ENCODE data around the gene KCNAB1. TPM values are rescaled to one million over a fixed set of nuclear protein-coding genes. Genes with fewer than 3 reads are reported as not detected.
"Not testable (repeated sequence)": the region's sequence is repeated elsewhere in the genome, so short reads cannot be mapped to it uniquely, and the experiment has no call there.

KCNAB1 gene
- total and polyA plus RNA-seq, 10 of the 15 experiments (the other 5 are each of a cell fraction or from before 2014, with no cell fraction given): 0.11 to 0.69 (median 0.43) TPM; not detected in 6

DNA sequence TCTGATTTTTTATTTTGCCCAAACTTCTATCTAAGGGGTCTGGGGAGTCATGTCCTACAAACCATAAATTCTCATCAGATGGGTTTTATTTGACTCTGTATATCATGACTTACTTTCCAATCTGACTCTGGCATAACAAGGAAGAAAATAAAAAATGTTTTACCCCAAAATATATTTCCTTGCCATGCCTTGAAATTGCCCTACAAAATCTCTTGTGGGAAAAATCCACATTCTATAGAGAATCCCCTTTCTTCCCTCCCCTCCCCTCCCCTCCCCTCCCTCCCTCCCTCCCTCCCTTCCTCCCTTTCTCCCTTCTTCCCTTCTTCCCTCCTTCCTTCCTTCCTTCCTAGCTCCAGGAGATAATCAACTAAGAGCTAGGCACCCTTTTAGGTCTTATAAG, 110.8 kb downstream of the KCNAB1 start:
- H3K27me3 ChIP-seq (replicated peaks in 1 of 2; ENCODE audit: control insufficient read depth in 2 of 2, insufficient read depth in 2 of 2, low read length in 1 of 2); intact Hi-C loops (cut with micrococcal nuclease; ENCODE audit: unreplicated experiment); RAD21 ChIA-PET (ENCODE audit: unreplicated experiment); DNase-seq (ENCODE audit: low read depth, low spot score); H2AFZ ChIP-seq (ENCODE audit: control insufficient read depth, low read depth, low read length); in situ Hi-C loops (cut with MboI); H4K20me1 ChIP-seq (ENCODE audit: control insufficient read depth, insufficient read depth); POLR2A ChIA-PET; H3K27ac ChIP-seq (ENCODE audit: control insufficient read depth, insufficient read depth); H3K4me1 ChIP-seq (ENCODE audit: control insufficient read depth, insufficient read depth, low read length); ATAC-seq; H3K9ac ChIP-seq (ENCODE audit: control insufficient read depth, insufficient read depth, low read length); H3K79me2 ChIP-seq (ENCODE audit: control insufficient read depth, insufficient read depth, low read length); H3K36me3 ChIP-seq (ENCODE audit: control insufficient read depth in 2 of 2, insufficient read depth in 2 of 2, low read length in 1 of 2); FAIRE-seq; H3K4me3 ChIP-seq; H3K9me3 ChIP-seq (replicated peaks; ENCODE audit: control insufficient read depth, insufficient read depth, low read length); H3K4me2 ChIP-seq (ENCODE audit: control insufficient read depth, insufficient read depth); BruUV-seq (replicated peaks): not testable (repeated sequence)
- SMC1A ChIA-PET (ENCODE audit: uncharacterized antibody, unreplicated experiment): interaction anchor here (0.6 to 1.4 kb wide), 2 partner anchors 19 to 818 kb away, joined by 3 read pairs; no protein-coding TSS in a partner anchor
- CTCF ChIA-PET: interaction anchor here (0.7 to 1.6 kb wide), 2 partner anchors 79 to 142 kb away, joined by 3 to 4 read pairs; no protein-coding TSS in a partner anchor

DNA sequence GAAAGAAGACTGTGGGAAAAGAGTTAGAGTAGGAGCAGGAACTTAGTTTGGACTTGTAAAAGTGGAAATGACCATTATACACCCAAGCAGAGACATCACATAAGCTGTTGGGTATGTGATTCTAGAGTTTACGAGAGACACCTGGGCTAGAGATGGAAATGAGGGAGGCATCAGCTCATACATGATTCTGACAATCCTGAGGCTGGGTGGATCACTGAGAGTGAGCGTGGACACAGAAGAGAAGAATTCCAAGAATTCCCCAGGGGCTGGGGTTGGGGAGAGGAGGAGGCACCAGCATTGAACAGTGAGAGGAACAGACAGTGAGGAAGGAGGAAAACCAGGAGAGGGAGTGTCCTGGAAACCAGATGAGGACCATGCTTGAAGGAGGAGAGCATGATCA, 113.5 kb downstream of the KCNAB1 start:
- Histone ChIP-seq H3K9me3 (replicated peaks; ENCODE audit: control insufficient read depth, insufficient read depth, low read length) (no peaks in the 10 kb centered on the region), H3K27ac (ENCODE audit: control insufficient read depth, insufficient read depth) (no peak overlapping the region), H3K4me3 (no peak overlapping the region), H3K4me1 (ENCODE audit: control insufficient read depth, insufficient read depth, low read length) (no peaks in the 10 kb centered on the region), H2AFZ (ENCODE audit: control insufficient read depth, low read depth, low read length) (no peak overlapping the region), H3K9ac (ENCODE audit: control insufficient read depth, insufficient read depth, low read length) (no peak overlapping the region), H4K20me1 (ENCODE audit: control insufficient read depth, insufficient read depth) (no peaks in the 10 kb centered on the region), H3K4me2 (ENCODE audit: control insufficient read depth, insufficient read depth) (no peak overlapping the region), H3K27me3 (replicated peaks in 1 of 2; ENCODE audit: control insufficient read depth in 2 of 2, insufficient read depth in 2 of 2, low read length in 1 of 2) (no peaks in the 10 kb centered on the region; a peak in 2 of 4 replicates), H3K36me3 (ENCODE audit: control insufficient read depth in 2 of 2, insufficient read depth in 2 of 2, low read length in 1 of 2) (no peaks in the 10 kb centered on the region), H3K79me2 (ENCODE audit: control insufficient read depth, insufficient read depth, low read length) (no peaks in the 10 kb centered on the region)
- intact Hi-C loops (cut with micrococcal nuclease; ENCODE audit: unreplicated experiment): no loop called here
- DNase-seq (ENCODE audit: low read depth, low spot score): no peak
- POLR2A ChIA-PET: no interaction called here
- BruUV-seq (replicated peaks): no TSS peak
- ATAC-seq: no peak
- SMC1A ChIA-PET (ENCODE audit: uncharacterized antibody, unreplicated experiment): no interaction called here
- no peak for FAIRE-seq
- 0% methylated on average over 2 of the region's 2 CpGs for WGBS (ENCODE audit: insufficient coverage, insufficient replicate concordance, low lambda C conversion rate, missing lambda C conversion rate)
- TF ChIP-seq BACH1 (IDR thresholded peaks at IDR 0.05; ENCODE audit: borderline replicate concordance) (no peak), DPF2 (IDR thresholded peaks at IDR 0.05) (no peak), RCOR1 (conservative IDR thresholded peaks at IDR 0.05; ENCODE audit: low read depth, low read length) (no peak)
- RAD21 ChIA-PET (ENCODE audit: unreplicated experiment): no interaction called here
- CTCF ChIA-PET: no interaction called here
- in situ Hi-C loops (cut with MboI): no loop called here
